ENCODE data around the gene KCNS3.

Gene KCNS3

GRCh38 chr2:17830053-17831034 is 48.1 kb upstream of the KCNS3 start (continued):
- no peak for TF ChIP-seq CSRNP3 (CRISPR knock-in tag; IDR thresholded peaks at IDR 0.05)
- TF ChIP-seq ZNF8 (CRISPR knock-in tag; IDR thresholded peaks at IDR 0.05) = no peak
- 0 out of 2 replicates have a peak, but pooled peaks have one; percentile 48 for TF ChIP-seq ZFP3 (CRISPR knock-in tag; IDR thresholded peaks at IDR 0.05)
- no peak for TF ChIP-seq ZNF70 (CRISPR knock-in tag; IDR thresholded peaks at IDR 0.05)
- no peak for TF ChIP-seq BACH2 (CRISPR knock-in tag; IDR thresholded peaks at IDR 0.05; ENCODE audit: borderline replicate concordance)
- TF ChIP-seq ESRRG (CRISPR knock-in tag; IDR thresholded peaks at IDR 0.05) = no peak
- TF ChIP-seq POU6F1 (CRISPR knock-in tag; IDR thresholded peaks at IDR 0.05; ENCODE audit: borderline replicate concordance, low read depth) = peak; percentile 10; the same call in 1 of the 2 replicates
- TF ChIP-seq GLIS3 (CRISPR knock-in tag; IDR thresholded peaks at IDR 0.05) = no peak
- no peak for TF ChIP-seq PPARA (CRISPR knock-in tag; IDR thresholded peaks at IDR 0.05; ENCODE audit: borderline replicate concordance)

- no peak for TF ChIP-seq TCF4 (CRISPR knock-in tag; IDR thresholded peaks at IDR 0.05; ENCODE audit: borderline replicate concordance)
- TF ChIP-seq ZFP30 (CRISPR knock-in tag; IDR thresholded peaks at IDR 0.05) = no peak
- no peak for TF ChIP-seq ZC3H10 (CRISPR knock-in tag; IDR thresholded peaks at IDR 0.05)
- TF ChIP-seq PATZ1 (CRISPR knock-in tag; IDR thresholded peaks at IDR 0.05; ENCODE audit: borderline replicate concordance) = no peak
- TF ChIP-seq TSHZ2 (CRISPR knock-in tag; IDR thresholded peaks at IDR 0.05) = no peak
- TF ChIP-seq TOX (CRISPR knock-in tag; IDR thresholded peaks at IDR 0.05; ENCODE audit: borderline replicate concordance) = no peak
- TF ChIP-seq ESRRG (CRISPR knock-in tag; IDR thresholded peaks at IDR 0.05) = no peak
- TF ChIP-seq ARNTL (CRISPR knock-in tag; IDR thresholded peaks at IDR 0.05; ENCODE audit: borderline replicate concordance, low read depth) = no peak
- TF ChIP-seq CSRNP3 (CRISPR knock-in tag; IDR thresholded peaks at IDR 0.05) = no peak
- TF ChIP-seq ISL1 (CRISPR knock-in tag; IDR thresholded peaks at IDR 0.05) = no peak
- no peak for TF ChIP-seq PPARA (CRISPR knock-in tag; IDR thresholded peaks at IDR 0.05; ENCODE audit: borderline replicate concordance)
- no peak for ATAC-seq
Measured at GRCh38 chr2:17835516-17835915, 43.0 kb upstream of the KCNS3 start.

GRCh38 chr2:17839959-17840358 is 38.5 kb upstream of the KCNS3 start:
- no peak for ATAC-seq
- TF ChIP-seq POU6F1 (CRISPR knock-in tag; IDR thresholded peaks at IDR 0.05; ENCODE audit: borderline replicate concordance, low read depth) (no peak), SNAI2 (CRISPR knock-in tag; IDR thresholded peaks at IDR 0.05) (no peak), ESRRG (CRISPR knock-in tag; IDR thresholded peaks at IDR 0.05) (no peak), ARNTL (CRISPR knock-in tag; IDR thresholded peaks at IDR 0.05; ENCODE audit: borderline replicate concordance, low read depth) (no peak), TOX (CRISPR knock-in tag; IDR thresholded peaks at IDR 0.05; ENCODE audit: borderline replicate concordance) (no peak), ZNF565 (CRISPR knock-in tag; conservative IDR thresholded peaks at IDR 0.05; ENCODE audit: low read depth) (no peak), ZNF70 (CRISPR knock-in tag; IDR thresholded peaks at IDR 0.05) (no peak), BACH2 (CRISPR knock-in tag; IDR thresholded peaks at IDR 0.05; ENCODE audit: borderline replicate concordance) (no peak), TSHZ2 (CRISPR knock-in tag; IDR thresholded peaks at IDR 0.05) (no peak), RARB (CRISPR knock-in tag; IDR thresholded peaks at IDR 0.05) (no peak), ZNF8 (CRISPR knock-in tag; IDR thresholded peaks at IDR 0.05) (no peak), ZFP3 (CRISPR knock-in tag; IDR thresholded peaks at IDR 0.05) (no peak)

All from SK-N-SH treated with all-trans-retinoic acid at 6 μM for 48 hours (cell line).